ENCODE measurements around the gene BCL2L2. TPM values are rescaled to one million over a fixed set of nuclear protein-coding genes. Genes with fewer than 3 reads are reported as not detected.

The BCL2L2 gene
- polyA plus RNA-seq, 3 donors, result 41.3 to 49.8 (median 41.7) TPM

Other genes with a start within 250 kb of the BCL2L2 start
- 10 to 100 TPM; 21.7 to 37.3 (median 29.0) TPM for gene CDH24, start 249.3 kb upstream of the BCL2L2 start, polyA plus RNA-seq (ENCODE audit: insufficient read length in 3 of 3)
- 100 to 1,000 TPM; 253 to 342 (median 271) TPM for gene ACIN1, start 211.7 kb upstream of the BCL2L2 start, polyA plus RNA-seq (ENCODE audit: insufficient read length in 3 of 3)
- gene C14orf119, start 211.3 kb upstream of the BCL2L2 start, polyA plus RNA-seq (ENCODE audit: insufficient read length in 3 of 3), result 10 to 100 TPM; 68.8 to 88.5 (median 86.0) TPM
- not detected for gene CIROP, start 201.8 kb upstream of the BCL2L2 start, polyA plus RNA-seq (ENCODE audit: insufficient read length in 3 of 3)
- under 1 TPM; 0.15 to 0.22 (median 0.16) TPM for gene CEBPE, start 187.6 kb upstream of the BCL2L2 start, polyA plus RNA-seq (ENCODE audit: insufficient read length in 3 of 3)
- 100 to 1,000 TPM in 1 of 3 donors, 10 to 100 TPM in 2; 75.9 to 120 (median 82.9) TPM for gene SLC7A8, start 123.2 kb upstream of the BCL2L2 start, polyA plus RNA-seq (ENCODE audit: insufficient read length in 3 of 3)
- gene RNF212B, start 68.9 kb upstream of the BCL2L2 start, polyA plus RNA-seq (ENCODE audit: insufficient read length in 3 of 3), result 1 to 10 TPM; 1.0 to 1.8 (median 1.1) TPM
- 10 to 100 TPM; 27.8 to 29.8 (median 27.9) TPM for gene HOMEZ, start 20.7 kb upstream of the BCL2L2 start, polyA plus RNA-seq (ENCODE audit: insufficient read length in 3 of 3)
- gene PPP1R3E, start 4.0 kb upstream of the BCL2L2 start, polyA plus RNA-seq (ENCODE audit: insufficient read length in 3 of 3), result 10 to 100 TPM; 23.1 to 37.8 (median 28.2) TPM
- gene PABPN1, start 14.6 kb downstream of the BCL2L2 start, polyA plus RNA-seq (ENCODE audit: insufficient read length in 3 of 3), result 100 to 1,000 TPM; 274 to 348 (median 280) TPM
- 10 to 100 TPM; 50.0 to 79.3 (median 58.6) TPM for gene SLC22A17, start 46.1 kb downstream of the BCL2L2 start, polyA plus RNA-seq (ENCODE audit: insufficient read length in 3 of 3)
- 10 to 100 TPM; 33.1 to 51.2 (median 46.6) TPM for gene EFS, start 58.3 kb downstream of the BCL2L2 start, polyA plus RNA-seq (ENCODE audit: insufficient read length in 3 of 3)
- not detected for gene IL25, start 66.0 kb downstream of the BCL2L2 start, polyA plus RNA-seq (ENCODE audit: insufficient read length in 3 of 3)
- 1 to 10 TPM; 1.5 to 2.8 (median 2.3) TPM for gene CMTM5, start 70.2 kb downstream of the BCL2L2 start, polyA plus RNA-seq (ENCODE audit: insufficient read length in 3 of 3)
- under 1 TPM; 0.11 to 0.23 (median 0.20) TPM for gene MYH6, start 101.4 kb downstream of the BCL2L2 start, polyA plus RNA-seq (ENCODE audit: insufficient read length in 3 of 3)
- under 1 TPM; 0.19 to 0.53 (median 0.35) TPM for gene MYH7, start 128.8 kb downstream of the BCL2L2 start, polyA plus RNA-seq (ENCODE audit: insufficient read length in 3 of 3)
- 10 to 100 TPM; 60.8 to 69.8 (median 63.8) TPM for gene NGDN, start 162.9 kb downstream of the BCL2L2 start, polyA plus RNA-seq (ENCODE audit: insufficient read length in 3 of 3)
- gene ZFHX2, start 244.9 kb downstream of the BCL2L2 start, polyA plus RNA-seq (ENCODE audit: insufficient read length in 3 of 3), result 10 to 100 TPM in 1 of 3 donors, 1 to 10 TPM in 2; 7.4 to 10.1 (median 7.8) TPM
- 10 to 100 TPM; 16.1 to 19.2 (median 18.1) TPM for gene THTPA, start 249.4 kb downstream of the BCL2L2 start, polyA plus RNA-seq (ENCODE audit: insufficient read length in 3 of 3)